Ishikawa (cell line): Measurements from ENCODE around the gene ACTMAP.

Source experiments
- CEBPB ChIP-seq: IDR thresholded peaks from 2 replicates; pipeline ENCODE4 v1.6.1; 2012
- CREB1 ChIP-seq: IDR thresholded peaks from 2 replicates; pipeline ENCODE4 v1.6.1; 2012; ENCODE audit warnings: low read depth
- EP300 ChIP-seq: IDR thresholded peaks from 2 replicates; pipeline ENCODE4 v1.6.1; 2012; ENCODE audit warnings: borderline replicate concordance
- NFIC ChIP-seq: IDR thresholded peaks from 2 replicates; pipeline ENCODE4 v1.6.1; 2012
- RAD21 ChIP-seq: IDR thresholded peaks from 2 replicates; pipeline ENCODE4 v1.6.1; 2012; ENCODE audit warnings: low read depth
- TAF1 ChIP-seq: IDR thresholded peaks from 2 replicates; pipeline ENCODE4 v1.6.1; 2012; ENCODE audit warnings: low read depth, mild to moderate bottlenecking
- TEAD4 ChIP-seq: IDR thresholded peaks from 2 replicates; pipeline ENCODE4 v1.6.1; 2012
- USF1 ChIP-seq: IDR thresholded peaks from 2 replicates; pipeline ENCODE4 v1.6.1; 2012
- YY1 ChIP-seq: IDR thresholded peaks from 2 replicates; pipeline ENCODE4 v1.6.1; 2012; ENCODE audit warnings: low read depth
- ZBTB7A ChIP-seq: IDR thresholded peaks from 2 replicates; pipeline ENCODE4 v1.6.1; 2012; ENCODE audit warnings: low read depth
- TF ChIP-seq, protein P1 (sequence below): IDR thresholded peaks from 2 replicates; pipeline ENCODE4 v1.6.1; 2012; ENCODE audit warnings: low read depth, mild to moderate bottlenecking

- TF ChIP-seq ZBTB7A: peak; percentile 69; the same call in 1 of the 2 replicates
- no peak for TF ChIP-seq CEBPB
- TF ChIP-seq TAF1: no peak
- TF ChIP-seq, protein P1, sequence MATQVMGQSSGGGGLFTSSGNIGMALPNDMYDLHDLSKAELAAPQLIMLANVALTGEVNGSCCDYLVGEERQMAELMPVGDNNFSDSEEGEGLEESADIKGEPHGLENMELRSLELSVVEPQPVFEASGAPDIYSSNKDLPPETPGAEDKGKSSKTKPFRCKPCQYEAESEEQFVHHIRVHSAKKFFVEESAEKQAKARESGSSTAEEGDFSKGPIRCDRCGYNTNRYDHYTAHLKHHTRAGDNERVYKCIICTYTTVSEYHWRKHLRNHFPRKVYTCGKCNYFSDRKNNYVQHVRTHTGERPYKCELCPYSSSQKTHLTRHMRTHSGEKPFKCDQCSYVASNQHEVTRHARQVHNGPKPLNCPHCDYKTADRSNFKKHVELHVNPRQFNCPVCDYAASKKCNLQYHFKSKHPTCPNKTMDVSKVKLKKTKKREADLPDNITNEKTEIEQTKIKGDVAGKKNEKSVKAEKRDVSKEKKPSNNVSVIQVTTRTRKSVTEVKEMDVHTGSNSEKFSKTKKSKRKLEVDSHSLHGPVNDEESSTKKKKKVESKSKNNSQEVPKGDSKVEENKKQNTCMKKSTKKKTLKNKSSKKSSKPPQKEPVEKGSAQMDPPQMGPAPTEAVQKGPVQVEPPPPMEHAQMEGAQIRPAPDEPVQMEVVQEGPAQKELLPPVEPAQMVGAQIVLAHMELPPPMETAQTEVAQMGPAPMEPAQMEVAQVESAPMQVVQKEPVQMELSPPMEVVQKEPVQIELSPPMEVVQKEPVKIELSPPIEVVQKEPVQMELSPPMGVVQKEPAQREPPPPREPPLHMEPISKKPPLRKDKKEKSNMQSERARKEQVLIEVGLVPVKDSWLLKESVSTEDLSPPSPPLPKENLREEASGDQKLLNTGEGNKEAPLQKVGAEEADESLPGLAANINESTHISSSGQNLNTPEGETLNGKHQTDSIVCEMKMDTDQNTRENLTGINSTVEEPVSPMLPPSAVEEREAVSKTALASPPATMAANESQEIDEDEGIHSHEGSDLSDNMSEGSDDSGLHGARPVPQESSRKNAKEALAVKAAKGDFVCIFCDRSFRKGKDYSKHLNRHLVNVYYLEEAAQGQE: no peak
- no peak for TF ChIP-seq YY1
- TF ChIP-seq CREB1: peak; percentile 91
- no peak for TF ChIP-seq EP300
- no peak for TF ChIP-seq RAD21
- no peak for TF ChIP-seq TEAD4
- TF ChIP-seq NFIC: no peak
- no peak for TF ChIP-seq USF1
These were observed 26.8 kb upstream of the ACTMAP start for GRCh38 chr19:40776932-40777644.
